Stomach (tissue), 4 donors: ENCODE measurements around the gene IL1RAPL2.
A peak's percentile ranks its signal among the peaks of the same experiment; 100 is the strongest.

Source experiments
- CTCF ChIP-seq, 7 experiments: fragments of 450-650 bp in 4 of 7; fragments of 200-600 bp in 3 of 7; sonication (generic) in 3 of 7; IDR thresholded peaks; one replicate each; pipeline ENCODE4 v1.5.1; 2016 to 2019; ENCODE audit warnings: antibody characterized with exemption in 7 of 7, control low read depth in 2 of 7, mild to moderate bottlenecking in 1 of 7
- EP300 ChIP-seq: sonication (generic); formaldehyde crosslinking; IDR thresholded peaks from one replicate; pipeline ENCODE4 v1.6.1; 2017; ENCODE audit warnings: antibody characterized with exemption
- POLR2A ChIP-seq, 4 donors: fragments of 450-650 bp; IDR thresholded peaks; one replicate each; pipeline ENCODE4 v1.6.1; 2016; ENCODE audit warnings: antibody characterized with exemption in 4 of 4, control low read depth in 2 of 4, mild to moderate bottlenecking in 1 of 4, moderate library complexity in 1 of 4

DNA sequence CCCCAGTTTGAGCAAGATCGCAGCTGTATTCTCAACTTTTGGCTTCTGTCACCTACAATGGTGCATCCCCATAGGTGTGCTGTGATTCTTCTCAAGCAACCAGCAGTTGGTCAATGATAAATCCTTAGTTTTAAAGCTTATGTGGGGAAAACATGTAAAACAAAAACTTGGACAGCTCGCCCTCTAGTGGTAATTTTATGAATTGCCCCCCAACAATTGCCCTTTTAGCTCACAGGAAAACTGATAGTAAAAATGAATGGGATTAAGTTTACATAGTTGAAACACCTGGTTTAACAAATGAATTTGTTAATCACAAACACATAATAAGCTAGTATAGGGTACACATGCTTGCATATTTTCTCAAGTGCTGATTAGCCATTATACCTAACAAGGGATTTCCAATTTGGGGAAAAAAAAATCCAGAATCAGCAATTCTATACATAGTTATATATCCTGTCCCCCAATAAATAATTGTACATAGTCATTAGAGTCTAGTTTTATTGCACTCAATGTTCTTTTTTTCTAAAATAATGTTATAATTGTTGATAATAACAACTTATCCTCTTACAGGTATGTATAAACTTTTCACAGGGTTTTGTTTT is 624.4 kb downstream of the IL1RAPL2 start:
- TF ChIP-seq CTCF (IDR thresholded peaks at IDR 0.05), result peak in 5 of 7 experiments; percentile 41 to 92 (median 76)
- TF ChIP-seq POLR2A (IDR thresholded peaks at IDR 0.05), result no peak
- TF ChIP-seq EP300, result no peak
